Measurements from ENCODE around the gene LRP1B.

The LRP1B gene

DNA sequence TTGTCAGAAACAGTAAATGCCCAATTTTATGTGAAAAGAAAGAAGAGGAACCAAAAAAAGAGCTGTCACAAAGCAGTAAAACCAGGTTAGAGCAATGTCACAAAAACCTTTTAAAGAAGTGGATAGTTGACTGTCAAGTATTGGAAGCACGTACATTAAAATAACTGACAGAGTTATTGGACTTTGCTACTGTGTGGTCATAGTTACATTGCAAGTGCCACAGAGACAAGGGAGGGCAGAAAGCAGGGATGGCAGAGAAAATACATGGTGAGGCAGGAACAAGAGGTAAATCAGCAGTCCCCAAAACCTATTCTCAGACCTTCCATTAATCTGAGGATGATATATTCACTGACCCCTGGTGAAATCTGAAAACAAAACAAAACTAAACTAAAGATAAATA lies 116.3 kb downstream of the LRP1B start:
- H3K9ac ChIP-seq (ENCODE audit: low read length), result no peak overlapping the region
- no peak overlapping the region for H3K27ac ChIP-seq (ENCODE audit: low read depth, low read length)
- H3K9me3 ChIP-seq (ENCODE audit: control insufficient read depth, insufficient read depth, low read depth, low read length), result no peaks in the 10 kb centered on the region
- no peaks in the 10 kb centered on the region for H3K27me3 ChIP-seq (ENCODE audit: control insufficient read depth, insufficient read depth, low read length)
- H3K4me1 ChIP-seq (ENCODE audit: control insufficient read depth, insufficient read depth, low read length), result no peaks in the 10 kb centered on the region
- H3K36me3 ChIP-seq (ENCODE audit: control insufficient read depth, insufficient read depth, low read length), result no peaks in the 10 kb centered on the region
- no peak overlapping the region for H3K4me3 ChIP-seq (ENCODE audit: low read depth, low read length)

DNA sequence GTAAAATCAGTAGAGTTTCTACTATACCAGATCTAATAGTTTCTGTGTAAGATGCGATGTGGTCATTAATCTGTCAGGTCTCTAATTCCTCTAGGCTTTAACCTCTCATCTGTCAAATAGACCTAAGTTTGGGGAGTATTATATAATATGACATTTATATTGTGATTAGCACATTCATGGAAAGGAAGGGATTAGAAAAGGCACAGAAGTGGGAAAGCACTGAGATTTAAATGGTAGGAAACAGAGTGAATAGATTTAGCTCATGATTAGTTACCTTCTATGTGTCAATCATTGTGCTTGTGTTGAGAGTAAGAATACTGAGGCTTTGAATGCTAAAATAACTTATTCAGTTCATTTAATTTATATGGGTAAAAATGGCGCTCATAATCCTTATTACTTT lies 118.0 kb downstream of the LRP1B start:
- H3K9me3 ChIP-seq (ENCODE audit: control insufficient read depth, insufficient read depth, low read depth, low read length), result no peaks in the 10 kb centered on the region
- no peak overlapping the region for H3K27ac ChIP-seq (ENCODE audit: low read depth, low read length)
- no peaks in the 10 kb centered on the region for H3K27me3 ChIP-seq (ENCODE audit: control insufficient read depth, insufficient read depth, low read length)

DNA sequence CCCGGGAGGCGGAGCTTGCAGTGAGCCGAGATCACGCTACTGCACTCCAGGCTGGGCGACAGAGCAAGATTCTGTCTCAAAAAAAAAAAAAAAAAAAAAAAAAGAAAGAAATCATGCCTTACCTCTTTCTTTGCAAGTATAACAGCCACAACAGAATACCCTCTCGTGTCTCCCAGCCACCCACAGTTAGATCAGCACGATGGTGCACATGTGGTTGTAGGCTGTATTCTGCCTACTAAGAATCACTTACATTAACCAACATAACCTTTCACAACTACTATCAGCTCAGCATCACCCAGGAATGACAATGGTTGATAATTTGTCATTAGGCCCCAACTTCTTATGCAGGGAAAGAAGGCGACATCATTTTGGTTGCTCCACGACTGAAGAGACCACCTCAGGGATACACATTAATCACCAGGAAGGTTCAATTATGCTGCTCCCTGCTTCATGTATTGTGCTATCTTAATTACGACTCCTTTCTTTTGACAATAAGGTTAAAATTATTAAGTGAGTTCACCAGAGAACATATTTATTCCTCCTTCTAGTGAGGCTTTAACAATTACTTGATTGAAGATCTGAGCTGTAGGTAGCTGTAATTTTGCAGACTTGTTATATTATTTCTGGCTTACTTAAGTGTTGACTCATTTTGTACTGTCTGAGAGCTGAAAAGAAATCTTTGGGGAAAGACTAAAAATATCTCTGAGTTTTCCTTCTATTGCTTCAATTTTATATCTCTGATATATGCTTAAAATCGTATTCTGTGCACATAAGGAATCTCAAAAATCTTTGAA lies 120.1 kb downstream of the LRP1B start:
- H3K27ac ChIP-seq (ENCODE audit: low read depth, low read length), result no peak overlapping the region
- no peak overlapping the region for H3K9ac ChIP-seq (ENCODE audit: low read length)
- no peaks in the 10 kb centered on the region for H3K9me3 ChIP-seq (ENCODE audit: control insufficient read depth, insufficient read depth, low read depth, low read length)
- H3K4me3 ChIP-seq (ENCODE audit: low read depth, low read length), result no peak overlapping the region
- H3K4me1 ChIP-seq (ENCODE audit: control insufficient read depth, insufficient read depth, low read length), result no peaks in the 10 kb centered on the region
- H3K27me3 ChIP-seq (ENCODE audit: control insufficient read depth, insufficient read depth, low read length), result no peaks in the 10 kb centered on the region
- no peaks in the 10 kb centered on the region for H3K36me3 ChIP-seq (ENCODE audit: control insufficient read depth, insufficient read depth, low read length)

More for the DNA sequence above, 118.0 kb downstream of the LRP1B start:
- no peak overlapping the region for H3K9ac ChIP-seq (ENCODE audit: low read length)
- no peaks in the 10 kb centered on the region for H3K4me1 ChIP-seq (ENCODE audit: control insufficient read depth, insufficient read depth, low read length)
- H3K4me3 ChIP-seq (ENCODE audit: low read depth, low read length), result no peak overlapping the region
- H3K36me3 ChIP-seq (ENCODE audit: control insufficient read depth, insufficient read depth, low read length), result no peaks in the 10 kb centered on the region

DNA sequence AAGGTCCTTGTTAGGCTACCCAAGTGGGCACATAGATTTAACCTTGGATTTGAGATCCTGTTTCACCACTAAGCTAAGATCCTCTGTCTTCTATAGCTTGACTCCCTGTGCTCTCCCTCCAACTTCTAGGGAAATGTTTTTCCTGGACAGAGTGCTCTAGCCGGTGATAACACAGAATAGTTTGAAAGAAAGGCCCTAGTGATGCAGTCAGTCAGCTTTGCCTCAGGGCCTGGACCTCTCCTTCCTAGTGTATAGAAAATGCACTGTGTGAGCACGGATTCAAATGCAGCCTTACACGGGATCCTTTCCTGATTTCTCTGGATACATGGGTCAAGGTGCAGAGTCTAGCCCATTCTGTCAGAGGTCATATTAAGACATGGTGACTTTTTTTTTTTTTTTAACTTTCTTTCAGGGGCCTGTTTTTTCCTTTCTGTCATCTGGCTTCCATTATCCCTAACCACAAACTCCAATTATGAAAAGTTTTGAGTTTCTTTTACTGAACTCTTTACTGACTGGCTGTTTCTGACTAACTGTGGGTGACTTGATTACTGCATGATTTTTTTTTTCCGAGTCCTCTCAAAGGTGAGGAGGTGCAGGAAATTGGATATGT lies 122.6 kb downstream of the LRP1B start:
- no peaks in the 10 kb centered on the region for H3K9me3 ChIP-seq (ENCODE audit: control insufficient read depth, insufficient read depth, low read depth, low read length)
- H3K4me3 ChIP-seq (ENCODE audit: low read depth, low read length), result no peak overlapping the region
- no peaks in the 10 kb centered on the region for H3K27me3 ChIP-seq (ENCODE audit: control insufficient read depth, insufficient read depth, low read length)
- H3K36me3 ChIP-seq (ENCODE audit: control insufficient read depth, insufficient read depth, low read length), result no peaks in the 10 kb centered on the region
- H3K4me1 ChIP-seq (ENCODE audit: control insufficient read depth, insufficient read depth, low read length), result no peaks in the 10 kb centered on the region
- no peak overlapping the region for H3K27ac ChIP-seq (ENCODE audit: low read depth, low read length)
- no peak overlapping the region for H3K9ac ChIP-seq (ENCODE audit: low read length)

DNA sequence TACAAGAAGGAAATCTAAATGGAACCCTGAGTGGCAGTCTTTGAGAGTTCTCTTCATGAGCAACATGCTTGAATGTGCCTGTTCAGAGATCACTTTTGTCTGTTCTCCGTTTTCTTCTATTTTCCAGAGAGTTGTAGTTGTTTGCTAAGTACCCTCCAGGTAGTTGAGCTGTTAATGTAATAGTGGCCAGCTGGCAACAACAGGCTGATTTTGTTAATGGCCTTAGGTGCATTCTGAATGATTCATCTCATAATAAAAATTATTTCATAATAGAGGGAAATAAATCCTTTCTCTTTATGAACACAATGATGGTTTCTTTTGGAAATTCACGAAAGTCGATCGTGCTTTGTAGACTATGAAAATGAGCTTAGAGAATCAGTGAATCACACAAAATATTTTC lies 136.8 kb downstream of the LRP1B start:
- Histone ChIP-seq H3K27me3 (ENCODE audit: control insufficient read depth, insufficient read depth, low read length) (no peaks in the 10 kb centered on the region), H3K27ac (ENCODE audit: low read depth, low read length) (no peak overlapping the region), H3K36me3 (ENCODE audit: control insufficient read depth, insufficient read depth, low read length) (no peaks in the 10 kb centered on the region), H3K9ac (ENCODE audit: low read length) (no peak overlapping the region), H3K9me3 (ENCODE audit: control insufficient read depth, insufficient read depth, low read depth, low read length) (no peaks in the 10 kb centered on the region), H3K4me3 (ENCODE audit: low read depth, low read length) (no peak overlapping the region), H3K4me1 (ENCODE audit: control insufficient read depth, insufficient read depth, low read length) (no peaks in the 10 kb centered on the region)

DNA sequence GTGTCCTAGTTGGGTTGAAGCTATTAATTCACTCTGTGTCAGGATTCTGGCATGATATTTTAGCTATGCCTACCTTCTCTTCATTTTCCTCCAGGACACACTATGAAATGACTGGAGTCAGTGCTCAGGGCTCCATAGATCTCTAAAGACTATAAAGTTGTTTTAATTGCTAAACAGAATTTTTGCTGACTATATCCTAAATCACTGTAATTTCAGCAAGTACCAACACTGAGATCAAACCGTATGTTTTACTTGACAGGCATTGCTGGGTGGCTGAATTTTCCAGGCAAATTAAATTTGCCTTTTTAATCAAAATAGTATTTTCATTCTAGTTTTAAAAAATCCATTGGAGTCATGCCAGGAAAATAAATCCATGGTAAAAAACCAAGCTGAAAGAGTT lies 138.1 kb downstream of the LRP1B start:
- no peaks in the 10 kb centered on the region for H3K9me3 ChIP-seq (ENCODE audit: control insufficient read depth, insufficient read depth, low read depth, low read length)
- no peak overlapping the region for H3K4me3 ChIP-seq (ENCODE audit: low read depth, low read length)
- H3K9ac ChIP-seq (ENCODE audit: low read length), result no peak overlapping the region
- no peaks in the 10 kb centered on the region for H3K36me3 ChIP-seq (ENCODE audit: control insufficient read depth, insufficient read depth, low read length)
- no peak overlapping the region for H3K27ac ChIP-seq (ENCODE audit: low read depth, low read length)
- H3K4me1 ChIP-seq (ENCODE audit: control insufficient read depth, insufficient read depth, low read length), result no peaks in the 10 kb centered on the region
- no peaks in the 10 kb centered on the region for H3K27me3 ChIP-seq (ENCODE audit: control insufficient read depth, insufficient read depth, low read length)

DNA sequence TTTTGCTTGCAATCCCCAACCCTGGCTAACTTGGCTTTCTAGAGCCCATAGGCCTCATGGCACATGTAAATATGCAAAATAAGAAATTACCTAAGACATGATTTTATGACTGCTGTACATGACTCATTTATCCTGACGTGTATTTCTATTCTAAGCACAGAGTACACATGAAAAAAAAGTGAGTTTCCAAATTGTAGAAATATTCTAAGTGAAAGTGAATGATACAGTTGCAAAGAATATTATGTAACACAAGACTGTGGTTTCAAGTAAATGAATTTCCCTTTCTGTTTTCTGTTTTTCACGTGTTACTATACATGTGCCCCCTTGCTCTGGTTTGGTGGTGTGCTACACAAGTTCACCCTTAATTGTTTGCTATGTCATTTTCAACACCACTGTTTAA lies 162.4 kb downstream of the LRP1B start:
- Histone ChIP-seq H3K9ac (ENCODE audit: low read length) (no peak overlapping the region), H3K9me3 (ENCODE audit: control insufficient read depth, insufficient read depth, low read depth, low read length) (no peaks in the 10 kb centered on the region), H3K4me3 (ENCODE audit: low read depth, low read length) (no peak overlapping the region), H3K4me1 (ENCODE audit: control insufficient read depth, insufficient read depth, low read length) (no peaks in the 10 kb centered on the region), H3K27ac (ENCODE audit: low read depth, low read length) (no peak overlapping the region), H3K36me3 (ENCODE audit: control insufficient read depth, insufficient read depth, low read length) (no peaks in the 10 kb centered on the region), H3K27me3 (ENCODE audit: control insufficient read depth, insufficient read depth, low read length) (no peaks in the 10 kb centered on the region)

DNA sequence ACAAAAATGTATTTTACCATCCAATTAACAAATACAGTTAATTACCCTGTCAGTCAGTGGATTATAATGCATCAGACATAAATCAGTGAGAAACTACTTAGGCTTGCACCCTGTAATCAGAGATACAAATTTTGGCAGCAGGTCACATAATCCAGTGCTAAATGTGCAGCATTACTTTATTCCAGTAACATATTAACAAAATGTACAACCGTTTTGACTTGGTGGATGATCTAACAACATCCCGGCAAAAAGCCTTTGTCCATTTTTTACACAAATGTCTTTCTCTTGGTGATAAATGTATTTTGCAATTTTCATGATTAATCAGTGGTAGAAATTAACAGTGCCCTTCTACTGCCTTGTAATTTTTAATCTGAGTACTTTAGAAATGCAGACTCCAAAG lies 162.8 kb downstream of the LRP1B start:
- Histone ChIP-seq H3K4me3 (ENCODE audit: low read depth, low read length) (no peak overlapping the region), H3K4me1 (ENCODE audit: control insufficient read depth, insufficient read depth, low read length) (no peaks in the 10 kb centered on the region), H3K9me3 (ENCODE audit: control insufficient read depth, insufficient read depth, low read depth, low read length) (no peaks in the 10 kb centered on the region), H3K36me3 (ENCODE audit: control insufficient read depth, insufficient read depth, low read length) (no peaks in the 10 kb centered on the region), H3K27me3 (ENCODE audit: control insufficient read depth, insufficient read depth, low read length) (no peaks in the 10 kb centered on the region), H3K27ac (ENCODE audit: low read depth, low read length) (no peak overlapping the region), H3K9ac (ENCODE audit: low read length) (no peak overlapping the region)

DNA sequence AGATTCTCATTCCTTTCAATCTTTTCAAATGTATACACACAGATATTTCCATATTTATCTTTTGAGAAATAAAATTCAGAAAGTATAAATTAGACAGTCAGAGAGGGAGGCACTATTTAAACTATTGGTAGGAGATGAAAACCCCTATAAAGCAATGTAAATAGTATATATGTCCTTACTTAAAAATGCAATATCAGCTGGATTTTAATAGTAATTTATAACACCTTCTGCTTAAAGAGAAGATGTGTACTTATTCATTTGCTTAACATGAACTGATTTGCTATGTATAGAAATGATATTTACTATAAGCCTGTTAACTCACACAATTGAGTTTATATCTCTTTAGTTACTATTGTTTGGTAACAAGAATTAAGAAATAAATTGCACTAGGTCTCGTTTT lies 163.3 kb downstream of the LRP1B start:
- H3K4me1 ChIP-seq (ENCODE audit: control insufficient read depth, insufficient read depth, low read length), result no peaks in the 10 kb centered on the region
- H3K9me3 ChIP-seq (ENCODE audit: control insufficient read depth, insufficient read depth, low read depth, low read length), result no peaks in the 10 kb centered on the region
- H3K27ac ChIP-seq (ENCODE audit: low read depth, low read length), result no peak overlapping the region
- no peak overlapping the region for H3K4me3 ChIP-seq (ENCODE audit: low read depth, low read length)
- H3K9ac ChIP-seq (ENCODE audit: low read length), result no peak overlapping the region
- no peaks in the 10 kb centered on the region for H3K27me3 ChIP-seq (ENCODE audit: control insufficient read depth, insufficient read depth, low read length)
- no peaks in the 10 kb centered on the region for H3K36me3 ChIP-seq (ENCODE audit: control insufficient read depth, insufficient read depth, low read length)

DNA sequence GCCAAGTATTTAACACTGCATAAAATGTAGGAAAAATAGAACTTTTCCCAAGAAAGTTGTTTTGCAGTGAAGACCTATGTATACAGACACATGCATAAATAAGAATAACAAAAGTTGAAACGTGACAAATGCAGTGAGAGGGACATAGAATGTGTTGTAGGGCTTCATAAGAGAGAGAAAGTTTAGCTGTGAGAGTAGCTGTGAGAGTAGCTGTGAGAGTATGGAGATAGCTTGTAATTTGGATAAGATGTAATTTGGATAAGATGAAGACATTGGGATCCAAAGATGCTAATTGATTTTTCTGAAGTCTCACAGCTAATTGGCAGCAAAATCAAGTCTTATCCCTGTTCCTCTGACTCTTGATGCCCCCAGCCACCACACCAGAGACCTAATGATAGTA lies 170.9 kb downstream of the LRP1B start:
- Histone ChIP-seq H3K9ac (ENCODE audit: low read length) (no peak overlapping the region), H3K36me3 (ENCODE audit: control insufficient read depth, insufficient read depth, low read length) (no peaks in the 10 kb centered on the region), H3K27me3 (ENCODE audit: control insufficient read depth, insufficient read depth, low read length) (no peaks in the 10 kb centered on the region), H3K9me3 (ENCODE audit: control insufficient read depth, insufficient read depth, low read depth, low read length) (no peaks in the 10 kb centered on the region), H3K4me3 (ENCODE audit: low read depth, low read length) (no peak overlapping the region), H3K27ac (ENCODE audit: low read depth, low read length) (no peak overlapping the region), H3K4me1 (ENCODE audit: control insufficient read depth, insufficient read depth, low read length) (peaks cover 4% of the 10 kb centered on the region; the same call in 1 of the 2 replicates)

DNA sequence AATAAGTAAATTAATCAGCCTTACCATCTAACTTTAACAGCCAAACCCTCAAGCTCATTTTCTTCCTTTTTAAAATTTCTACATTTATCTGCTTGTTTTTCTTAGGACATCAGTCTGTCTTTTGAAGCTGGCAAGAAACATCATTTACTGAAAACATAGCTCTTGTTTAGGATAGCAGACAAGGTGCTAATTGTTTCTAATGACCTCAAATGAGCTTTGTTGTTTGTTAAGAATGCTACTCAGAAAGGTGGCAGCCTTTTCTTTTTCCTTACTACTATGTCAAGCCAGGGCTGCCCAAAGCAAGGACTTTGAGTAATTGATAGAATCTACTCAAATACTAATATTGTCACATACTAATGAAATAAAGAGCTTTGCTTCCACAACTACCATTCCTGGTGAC lies 171.8 kb downstream of the LRP1B start:
- no peaks in the 10 kb centered on the region for H3K27me3 ChIP-seq (ENCODE audit: control insufficient read depth, insufficient read depth, low read length)
- no peak overlapping the region for H3K4me3 ChIP-seq (ENCODE audit: low read depth, low read length)

More for the DNA sequence above, 171.8 kb downstream of the LRP1B start:
- H3K9me3 ChIP-seq (ENCODE audit: control insufficient read depth, insufficient read depth, low read depth, low read length), result no peaks in the 10 kb centered on the region
- no peak overlapping the region for H3K9ac ChIP-seq (ENCODE audit: low read length)
- H3K4me1 ChIP-seq (ENCODE audit: control insufficient read depth, insufficient read depth, low read length), result peaks cover 4% of the 10 kb centered on the region; the same call in 1 of the 2 replicates
- no peak overlapping the region for H3K27ac ChIP-seq (ENCODE audit: low read depth, low read length)
- no peaks in the 10 kb centered on the region for H3K36me3 ChIP-seq (ENCODE audit: control insufficient read depth, insufficient read depth, low read length)
